T-helper 2 cell (primary cell): ENCODE measurements around the gene GRIK1.

Experiments
- DNase-seq, 5 experiments: peaks; one replicate each; pipeline versions ENCODE4 v3.0.0 to v3.0.0-alpha.2; 2012 to 2022

Gene GRIK1

GRCh38 chr21:29826386-29826785 lies 113.4 kb downstream of the GRIK1 start:
- DNase-seq = no peak

GRCh38 chr21:29825936-29826335 lies 113.9 kb downstream of the GRIK1 start:
- no peak for DNase-seq

- DNase-seq = no peak
Measured at GRCh38 chr21:29825345-29825744, 114.5 kb downstream of the GRIK1 start.

- DNase-seq = no peak
Measured at GRCh38 chr21:29822064-29822463, 117.7 kb downstream of the GRIK1 start.

- DNase-seq = no peak
Measured at GRCh38 chr21:29821230-29821629, 118.6 kb downstream of the GRIK1 start.

GRCh38 chr21:29819675-29820326 lies 120.0 kb downstream of the GRIK1 start:
- DNase-seq = no peak

GRCh38 chr21:29818383-29818921 lies 121.3 kb downstream of the GRIK1 start:
- DNase-seq = no peak

GRCh38 chr21:29817450-29817849 lies 122.3 kb downstream of the GRIK1 start:
- DNase-seq = no peak

- no peak for DNase-seq
Measured at GRCh38 chr21:29812947-29813346, 126.8 kb downstream of the GRIK1 start.

- DNase-seq = no peak
Measured at GRCh38 chr21:29810871-29811270, 128.9 kb downstream of the GRIK1 start.

- DNase-seq = no peak
Measured at GRCh38 chr21:29808153-29808552, 131.6 kb downstream of the GRIK1 start.

- no peak for DNase-seq
Measured at GRCh38 chr21:29805105-29805504, 134.7 kb downstream of the GRIK1 start.

GRCh38 chr21:29803191-29803590 lies 136.6 kb downstream of the GRIK1 start:
- no peak for DNase-seq

GRCh38 chr21:29801122-29801521 lies 138.7 kb downstream of the GRIK1 start:
- no peak for DNase-seq

GRCh38 chr21:29800056-29800455 lies 139.7 kb downstream of the GRIK1 start:
- no peak for DNase-seq

GRCh38 chr21:29798840-29799239 lies 141.0 kb downstream of the GRIK1 start:
- no peak for DNase-seq

- no peak for DNase-seq
Measured at GRCh38 chr21:29797155-29797554, 142.6 kb downstream of the GRIK1 start.

- DNase-seq = no peak
Measured at GRCh38 chr21:29793712-29794111, 146.1 kb downstream of the GRIK1 start.

GRCh38 chr21:29789393-29789792 lies 150.4 kb downstream of the GRIK1 start:
- DNase-seq = no peak

GRCh38 chr21:29788752-29789151 lies 151.0 kb downstream of the GRIK1 start:
- no peak for DNase-seq

GRCh38 chr21:29787361-29787909 lies 152.4 kb downstream of the GRIK1 start:
- no peak for DNase-seq

- no peak for DNase-seq
Measured at GRCh38 chr21:29786496-29787360, 153.1 kb downstream of the GRIK1 start.

- DNase-seq = no peak
Measured at GRCh38 chr21:29777160-29777559, 162.6 kb downstream of the GRIK1 start.

- DNase-seq = no peak
Measured at GRCh38 chr21:29775462-29775861, 164.3 kb downstream of the GRIK1 start.
